Esophagus squamous epithelium (tissue), 4 donors: ENCODE measurements around the gene RHOT2.

Experiments
- CTCF ChIP-seq, 6 experiments: fragments of 450-650 bp in 4 of 6; fragments of 200-600 bp in 2 of 6; sonication (generic) in 2 of 6; IDR thresholded peaks; one replicate each; pipeline ENCODE4 v1.5.1; 2016 to 2019; ENCODE audit warnings: antibody characterized with exemption in 6 of 6, mild to moderate bottlenecking in 4 of 6, moderate library complexity in 4 of 6
- POLR2A ChIP-seq, 4 donors: fragments of 450-650 bp; IDR thresholded peaks; one replicate each; pipeline ENCODE4 v1.6.1; 2017; ENCODE audit warnings: antibody characterized with exemption in 4 of 4, mild to moderate bottlenecking in 4 of 4, moderate library complexity in 3 of 4

- TF ChIP-seq CTCF (IDR thresholded peaks at IDR 0.05) (no peak), POLR2A (IDR thresholded peaks at IDR 0.05) (no peak)
Observed at GRCh38 chr16:637081-638018, 30.6 kb upstream of the RHOT2 start.
